HepG2 (cell line): Measurements from ENCODE around the gene SNX15. TPM values are rescaled to one million over a fixed set of nuclear protein-coding genes. Genes with fewer than 3 reads are reported as not detected.

Experiments used
- ATAC-seq: fragments of 200-7000 bp; cut with Tn5 transposase; 3 replicates; pipeline ENCODE4 v1.9.1; 2020; ENCODE audit warnings: mild to moderate bottlenecking, moderate library complexity
- BruUV-seq: library from RNA; stranded (reverse); fragments of 400-500 nt; replicated peaks from 2 replicates; lab custom pipeline; 2021; lab: Mats Ljungman, UMichigan
- CTCF ChIA-PET: fragments of 300-600 bp; formaldehyde crosslinking; extraction: SDS; loops from one replicate; lab custom pipeline; 2021; ENCODE audit warnings: low total read pairs, inconsistent platforms, low intra/inter-chr PET ratio; lab: Yijun Ruan, JAX
- POLR2A ChIA-PET: fragments of 350-600 bp; sonication (Branson Sonifier 250); formaldehyde crosslinking; loops from one replicate; lab custom pipeline; 2020; ENCODE audit warnings: antibody characterized with exemption, inconsistent platforms; lab: Yijun Ruan, JAX
- DNase-seq: peaks from one replicate; pipeline ENCODE4 v3.0.0-alpha.2; 2015; ENCODE audit warnings: low spot score
- FAIRE-seq: peaks from 3 replicates; lab custom pipeline; 2011; peaks lifted over from hg19 to GRCh38; lab: Jason Lieb, UNC
- H2AFZ ChIP-seq: one replicate; pipeline ENCODE4 v1.6.1; 2011; ENCODE audit warnings: low read length, inconsistent platforms
- H3K27ac ChIP-seq: fragments of 300-600 bp; 3 replicates; pipeline ENCODE4 v1.8.0; 2011; ENCODE audit warnings: mixed run types, mild to moderate bottlenecking, mixed read lengths, low read length, inconsistent platforms; ENCODE audit not compliant: insufficient read depth; ENCODE audit errors: extremely low read length
- H3K27me3 ChIP-seq, 2 experiments: fragments of 200-600 bp in 1 of 2; 2 replicates in 1 of 2; 3 replicates in 1 of 2; pipeline versions ENCODE4 v1.6.0 to v1.8.0; 2011; ENCODE audit warnings: low read length in 2 of 2, mild to moderate bottlenecking in 2 of 2, moderate library complexity in 2 of 2, inconsistent platforms in 1 of 2; ENCODE audit not compliant: insufficient read depth in 2 of 2, control insufficient read depth in 1 of 2
- H3K36me3 ChIP-seq, 2 experiments: fragments of 200-600 bp in 1 of 2; replicated peaks in 1 of 2; 2 replicates in 1 of 2; 3 replicates in 1 of 2; pipeline versions ENCODE4 v1.5.1 to v1.8.0; 2011; ENCODE audit warnings: low read length in 2 of 2, inconsistent platforms in 1 of 2; ENCODE audit not compliant: insufficient read depth in 2 of 2, control insufficient read depth in 1 of 2
- H3K4me1 ChIP-seq: 2 replicates; pipeline ENCODE4 v1.5.1; 2012; ENCODE audit warnings: low read length, inconsistent platforms; ENCODE audit not compliant: insufficient read depth
- H3K4me2 ChIP-seq: 2 replicates; pipeline ENCODE4 v1.6.0; 2011; ENCODE audit warnings: low read depth, low read length, inconsistent platforms
- H3K4me3 ChIP-seq, 3 experiments: fragments of 200-600 bp in 1 of 3; sonication (generic), shearing (Covaris generic) in 1 of 3; replicated peaks in 1 of 3; 2 replicates each; pipeline ENCODE4 v1.5.1; 2011 to 2016; ENCODE audit warnings: low read length in 3 of 3, inconsistent platforms in 2 of 3, low read depth in 2 of 3, mild to moderate bottlenecking in 2 of 3, control low read depth in 1 of 3, mixed read lengths in 1 of 3; ENCODE audit not compliant: insufficient read depth in 1 of 3
- H3K79me2 ChIP-seq: one replicate; pipeline ENCODE4 v1.6.1; 2011; ENCODE audit warnings: low read length, inconsistent platforms; ENCODE audit not compliant: insufficient read depth
- H3K9ac ChIP-seq: 2 replicates; pipeline ENCODE4 v1.6.0; 2011; ENCODE audit warnings: mild to moderate bottlenecking, low read depth, low read length, inconsistent platforms; ENCODE audit not compliant: insufficient read depth
- H3K9me3 ChIP-seq: 2 replicates; pipeline ENCODE4 v1.5.1; 2012; ENCODE audit warnings: mild to moderate bottlenecking, low read length
- H4K20me1 ChIP-seq: 2 replicates; pipeline ENCODE4 v1.6.0; 2011; ENCODE audit warnings: inconsistent platforms, mild to moderate bottlenecking, low read length, moderate library complexity; ENCODE audit not compliant: insufficient read depth
- ARNT2 ChIP-seq: sonication (generic); formaldehyde crosslinking; IDR thresholded peaks from 2 replicates; pipeline ENCODE4 v1.8.0; 2022; ENCODE audit warnings: mild to moderate bottlenecking, low read depth, missing genetic modification reagents, moderate library complexity
- BRCA1 ChIP-seq: sonication (generic); formaldehyde crosslinking; IDR thresholded peaks from 2 replicates; pipeline ENCODE4 v1.4.0; 2020; ENCODE audit warnings: missing genetic modification reagents
- EEA1 ChIP-seq: sonication (generic); formaldehyde crosslinking; IDR thresholded peaks from 2 replicates; pipeline ENCODE4 v1.5.1; 2020; ENCODE audit warnings: mild to moderate bottlenecking, missing genetic modification reagents, borderline replicate concordance
- GLI4 ChIP-seq: sonication (generic); formaldehyde crosslinking; IDR thresholded peaks from 2 replicates; pipeline ENCODE4 v1.5.1; 2020; ENCODE audit warnings: missing genetic modification reagents, mild to moderate bottlenecking, moderate library complexity, borderline replicate concordance
- MYC ChIP-seq: sonication (generic); formaldehyde crosslinking; IDR thresholded peaks from 2 replicates; pipeline ENCODE4 v1.9.0; 2021; ENCODE audit warnings: missing genetic modification reagents, borderline replicate concordance
- NKX3-1 ChIP-seq: sonication (generic); formaldehyde crosslinking; IDR thresholded peaks from 2 replicates; pipeline ENCODE4 v1.5.0; 2020; ENCODE audit warnings: missing genetic modification reagents
- SALL2 ChIP-seq: sonication (generic); formaldehyde crosslinking; IDR thresholded peaks from 2 replicates; pipeline ENCODE4 v1.8.1; 2023; ENCODE audit warnings: mild to moderate bottlenecking, missing genetic modification reagents, inconsistent platforms
- SAP130 ChIP-seq: IDR thresholded peaks from 2 replicates; pipeline ENCODE4 v1.6.1; 2016; ENCODE audit warnings: low read depth
- SETDB1 ChIP-seq: sonication (generic); formaldehyde crosslinking; IDR thresholded peaks from 2 replicates; pipeline ENCODE4 v1.5.1; 2020; ENCODE audit warnings: missing genetic modification reagents, mild to moderate bottlenecking, borderline replicate concordance
- TCF7 ChIP-seq: sonication (generic); IDR thresholded peaks from 2 replicates; pipeline ENCODE4 v1.6.1; 2016; ENCODE audit warnings: antibody characterized with exemption, low read depth
- TMF1 ChIP-seq: sonication (generic); formaldehyde crosslinking; IDR thresholded peaks from 2 replicates; pipeline ENCODE4 v1.8.1; 2022; ENCODE audit warnings: low read depth, missing genetic modification reagents
- ZBTB7A ChIP-seq: sonication (generic); formaldehyde crosslinking; IDR thresholded peaks from 2 replicates; pipeline ENCODE4 v1.8.0; 2022; ENCODE audit warnings: mild to moderate bottlenecking, missing genetic modification reagents
- ZHX1 ChIP-seq: sonication (generic); formaldehyde crosslinking; IDR thresholded peaks from 2 replicates; pipeline ENCODE4 v1.8.1; 2022; ENCODE audit warnings: low read depth, mild to moderate bottlenecking, missing genetic modification reagents
- ZMYM3 ChIP-seq: sonication (generic); formaldehyde crosslinking; IDR thresholded peaks from 2 replicates; pipeline ENCODE4 v1.5.1; 2020; ENCODE audit warnings: mild to moderate bottlenecking, missing genetic modification reagents
- ZNF44 ChIP-seq: sonication (generic); formaldehyde crosslinking; IDR thresholded peaks from 2 replicates; pipeline ENCODE4 v1.5.1; 2020; ENCODE audit warnings: mild to moderate bottlenecking, missing genetic modification reagents
- ZNF510 ChIP-seq: sonication (generic); formaldehyde crosslinking; IDR thresholded peaks from 2 replicates; pipeline ENCODE4 v1.4.0; 2020; ENCODE audit warnings: low read depth, mild to moderate bottlenecking, missing genetic modification reagents
- ZNF547 ChIP-seq: sonication (generic); formaldehyde crosslinking; IDR thresholded peaks from 2 replicates; pipeline ENCODE4 v1.5.1; 2020; ENCODE audit warnings: mild to moderate bottlenecking, missing genetic modification reagents
- ZNF749 ChIP-seq: sonication (generic); formaldehyde crosslinking; IDR thresholded peaks from 2 replicates; pipeline ENCODE4 v1.8.0; 2022; ENCODE audit warnings: mild to moderate bottlenecking, missing genetic modification reagents, moderate library complexity, borderline replicate concordance
- WGBS: methylation state at CpG from one replicate; pipeline ENCODE4 v1.1.6; 2017; ENCODE audit warnings: low lambda C conversion rate; 5-methylcytosine and 5-hydroxymethylcytosine counted together
- in situ Hi-C: cut with HindIII; loops from 2 replicates; pipeline ENCODE4 v1.10.0; 2017; ENCODE audit warnings: low pct_unique_long_range_greater_than_20kb; ENCODE audit not compliant: extremely low pct_ligation_motif_present
- intact Hi-C: fragments of 100-400 bp; cut with micrococcal nuclease; formaldehyde crosslinking; loops from one replicate; pipeline ENCODE4 v1.10.0; 2022; ENCODE audit not compliant: unreplicated experiment
- polyA plus RNA-seq, 8 experiments: library from polyadenylated mRNA; depleted of rRNA in 3 of 8; stranded (reverse) in 7 of 8; unstranded in 1 of 8; fragments of >200 nt; fragmentation: Illumina TruSeq in 4 of 8; extraction: Trizol in 4 of 8; gene quantifications; 2 replicates each; pipeline versions ENCODE4 v1.2.1 to v1.2.3, GENCODE V29; 2011 to 2016; ENCODE audit warnings: low read depth in 4 of 8, missing spikeins in 1 of 8, mixed read lengths in 1 of 8; ENCODE audit not compliant: insufficient read depth in 1 of 8
- total RNA-seq, 5 experiments: library from RNA; depleted of rRNA; stranded (reverse); fragments of >200 nt; fragmentation: Illumina TruSeq; extraction: Trizol; gene quantifications; 2 replicates each; pipeline ENCODE4 v1.2.3, GENCODE V29; 2016; ENCODE audit warnings: low read depth in 1 of 5

SNX15 gene
- total and polyA plus RNA-seq, 2 of the 13 experiments (the other 11 are each of a cell fraction or from before 2014, with no cell fraction given) = 19.1 to 22.6 TPM

DNA sequence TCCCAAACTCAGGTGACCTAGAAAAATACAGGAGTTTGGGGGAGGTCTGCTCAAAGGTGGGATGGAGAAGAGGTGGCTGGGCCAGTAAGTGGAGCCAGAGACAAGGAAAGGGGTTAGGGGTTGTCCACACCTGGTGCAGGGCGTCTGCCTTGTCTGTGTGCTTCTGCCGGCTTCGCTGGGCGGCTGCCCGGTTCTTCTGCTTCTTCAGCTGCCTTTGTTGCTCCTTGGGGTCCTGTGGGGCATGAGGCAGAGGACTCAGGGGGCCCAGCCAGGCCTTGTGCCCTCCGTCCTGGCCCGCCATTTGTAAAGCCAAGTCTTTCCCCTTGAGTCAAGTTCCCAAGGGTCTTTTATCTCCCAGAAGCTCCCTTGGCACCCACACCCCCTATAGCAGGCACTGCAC is 32.9 kb upstream of the SNX15 start:
- no peak overlapping the region for H3K4me2 ChIP-seq
- H3K4me1 ChIP-seq = peaks cover 50% of the 10 kb centered on the region
- no peaks in the 10 kb centered on the region; a peak in 1 of 5 replicates for H3K27me3 ChIP-seq
- ATAC-seq = no peak
- H2AFZ ChIP-seq = no peak overlapping the region
- no peak for TF ChIP-seq ZNF44 (CRISPR knock-in tag)
- no peak for TF ChIP-seq SAP130 (CRISPR knock-in tag)
- TF ChIP-seq SALL2 (CRISPR knock-in tag) = no peak
- TF ChIP-seq EEA1 (CRISPR knock-in tag) = no peak
- no peak for TF ChIP-seq ZBTB7A (CRISPR knock-in tag)
- no peak for TF ChIP-seq ZNF510 (CRISPR knock-in tag)
- TF ChIP-seq NKX3-1 (CRISPR knock-in tag) = no peak
- TF ChIP-seq ZNF749 = no peak
- no peak for TF ChIP-seq TCF7
- no peak for TF ChIP-seq TMF1 (CRISPR knock-in tag)
- FAIRE-seq = no peak
- intact Hi-C loops (no loop called here), in situ Hi-C loops (no loop called here)
- POLR2A ChIA-PET = no interaction called here
- WGBS = 91% methylated on average over 7 of the region's 7 CpGs
- H3K79me2 ChIP-seq = no peaks in the 10 kb centered on the region
- no peak for DNase-seq
- H3K9ac ChIP-seq = no peak overlapping the region
- no peak overlapping the region for H3K27ac ChIP-seq
- CTCF ChIA-PET = no interaction called here
- no peaks in the 10 kb centered on the region for H3K9me3 ChIP-seq
- BruUV-seq = no TSS peak
- H3K4me3 ChIP-seq = no peak overlapping the region
- H3K36me3 ChIP-seq = no peaks in the 10 kb centered on the region; a peak in 1 of 5 replicates
- H4K20me1 ChIP-seq = no peaks in the 10 kb centered on the region

DNA sequence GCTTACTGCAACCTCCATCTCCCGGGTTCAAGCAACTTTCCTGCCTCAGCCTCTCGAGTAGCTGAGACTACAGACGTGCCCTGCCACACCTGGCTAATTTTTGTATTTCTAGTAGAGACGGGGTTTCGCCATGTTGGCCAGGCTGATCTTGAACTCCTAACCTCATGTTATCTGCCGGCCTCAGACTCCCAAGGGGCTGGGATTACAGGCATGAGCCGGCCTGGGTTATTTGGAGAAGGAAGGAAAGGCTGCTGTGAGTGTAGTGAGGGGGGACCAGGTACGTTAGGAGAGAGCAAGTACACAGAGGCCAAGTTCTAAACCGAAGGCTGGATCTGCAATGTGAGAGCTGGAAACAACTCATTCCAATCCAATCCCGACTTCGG is 30.9 kb upstream of the SNX15 start:
- no peak for FAIRE-seq
- ChIA-PET POLR2A (interaction anchor here (0.9 to 4.0 kb wide), 16 partner anchors 8 to 151 kb away, joined by 3 to 42 read pairs (median 4); partner anchors contain the start of genes ARL2, FAU, GPHA2 and MRPL49), CTCF (interaction anchor here (1.0 kb wide), 1 partner anchor 17 kb away, joined by 3 read pairs; the partner anchor contains the start of gene ARL2)
- Histone ChIP-seq H3K4me1 (peaks cover 52% of the 10 kb centered on the region), H3K36me3 (no peaks in the 10 kb centered on the region; a peak in 1 of 5 replicates), H3K9me3 (no peaks in the 10 kb centered on the region), H3K27me3 (no peaks in the 10 kb centered on the region; a peak in 1 of 5 replicates), H3K4me3 (peak overlapping the region; percentile 53 to 81 (median 60)), H3K4me2 (peak overlapping the region; percentile 95), H4K20me1 (no peaks in the 10 kb centered on the region), H3K27ac (peak overlapping the region; percentile 56), H3K9ac (peak overlapping the region; percentile 71), H3K79me2 (no peaks in the 10 kb centered on the region), H2AFZ (peak overlapping the region; percentile 80)
- intact Hi-C loops (loop anchor here (2.0 to 5.0 kb wide), 4 partner anchors 62 to 149 kb away; partner anchors contain the start of genes ATG2A, GPHA2 and PPP2R5B), in situ Hi-C loops (no loop called here)
- DNase-seq = no peak
- peak; percentile 2; the same call in 2 of the 3 replicates for ATAC-seq
- 14% methylated on average over 11 of the region's 11 CpGs for WGBS
- BruUV-seq = TSS peak; percentile 70
- 0 out of 2 replicates have a peak, but pooled peaks have one; percentile 61 for TF ChIP-seq GLI4 (CRISPR knock-in tag)
- TF ChIP-seq BRCA1 (CRISPR knock-in tag) = peak; percentile 69; the same call in 1 of the 2 replicates
- no peak for TF ChIP-seq MYC (CRISPR knock-in tag)
- no peak for TF ChIP-seq ARNT2 (CRISPR knock-in tag)
- TF ChIP-seq SETDB1 (CRISPR knock-in tag) = no peak
- peak; percentile 27; the same call in 1 of the 2 replicates for TF ChIP-seq ZNF547 (CRISPR knock-in tag)
- no peak for TF ChIP-seq ZMYM3 (CRISPR knock-in tag)
- peak; percentile 32; the same call in 1 of the 2 replicates for TF ChIP-seq ZHX1 (CRISPR knock-in tag)
